Measurements from ENCODE around the gene CD33. TPM values are rescaled to one million over a fixed set of nuclear protein-coding genes. Genes with fewer than 3 reads are reported as not detected.

The CD33 gene
- total RNA-seq, 2 donors from 2014 or later: 1.9 to 2.5 TPM

GRCh38 chr19:51192689-51193088, 32.2 kb upstream of the CD33 start:
- H3K27me3 ChIP-seq (replicated peaks; ENCODE audit: insufficient read depth): no peaks in the 10 kb centered on the region
- 74% methylated on average over 9 of the region's 9 CpGs for WGBS
- no peaks in the 10 kb centered on the region for H3K4me1 ChIP-seq (replicated peaks)
- TF ChIP-seq POLR2AphosphoS5 (IDR thresholded peaks at IDR 0.05): no peak
- TF ChIP-seq CTCF (IDR thresholded peaks at IDR 0.05): no peak
- TF ChIP-seq POLR2A (IDR thresholded peaks at IDR 0.05): no peak
- no peak overlapping the region for H3K4me3 ChIP-seq
- no peak for DNase-seq (ENCODE audit: low spot score)
- no peak overlapping the region for H3K27ac ChIP-seq
- H3K9me3 ChIP-seq: no peaks in the 10 kb centered on the region
- intact Hi-C loops (cut with DNase I): no loop called here
- no peaks in the 10 kb centered on the region for H3K36me3 ChIP-seq

- no peak for DNase-seq (ENCODE audit: low spot score)
Measured at GRCh38 chr19:51194527-51195315, 30.2 kb upstream of the CD33 start.

GRCh38 chr19:51195316-51195586, 29.6 kb upstream of the CD33 start:
- Histone ChIP-seq H3K36me3 (no peaks in the 10 kb centered on the region), H3K27ac (no peak overlapping the region), H3K4me1 (replicated peaks) (no peaks in the 10 kb centered on the region), H3K27me3 (replicated peaks; ENCODE audit: insufficient read depth) (peaks cover 3% of the 10 kb centered on the region), H3K9me3 (no peaks in the 10 kb centered on the region), H3K4me3 (no peak overlapping the region)
- DNase-seq (ENCODE audit: low spot score): no peak
- 92% methylated on average over 9 of the region's 9 CpGs for WGBS
- TF ChIP-seq POLR2A (IDR thresholded peaks at IDR 0.05): no peak
- intact Hi-C loops (cut with DNase I): no loop called here

More at GRCh38 chr19:51194527-51195315, 30.2 kb upstream of the CD33 start:
- Histone ChIP-seq H3K27ac (no peak overlapping the region), H3K27me3 (replicated peaks; ENCODE audit: insufficient read depth) (peaks cover 3% of the 10 kb centered on the region), H3K36me3 (no peaks in the 10 kb centered on the region), H3K9me3 (no peaks in the 10 kb centered on the region), H3K4me3 (no peak overlapping the region), H3K4me1 (replicated peaks) (no peaks in the 10 kb centered on the region)
- intact Hi-C loops (cut with DNase I): no loop called here
- WGBS: 50% methylated on average over 21 of the region's 21 CpGs
- no peak for TF ChIP-seq POLR2A (IDR thresholded peaks at IDR 0.05)
- no peak for TF ChIP-seq CTCF (IDR thresholded peaks at IDR 0.05)
- no peak for TF ChIP-seq POLR2AphosphoS5 (IDR thresholded peaks at IDR 0.05)

GRCh38 chr19:51195616-51196015, 29.3 kb upstream of the CD33 start:
- intact Hi-C loops (cut with DNase I): no loop called here

GRCh38 chr19:51196181-51196580, 28.7 kb upstream of the CD33 start:
- TF ChIP-seq CTCF (IDR thresholded peaks at IDR 0.05): no peak
- TF ChIP-seq POLR2A (IDR thresholded peaks at IDR 0.05): no peak
- no peak for TF ChIP-seq POLR2AphosphoS5 (IDR thresholded peaks at IDR 0.05)
- Histone ChIP-seq H3K36me3 (no peaks in the 10 kb centered on the region), H3K27ac (no peak overlapping the region), H3K4me1 (replicated peaks) (no peaks in the 10 kb centered on the region), H3K4me3 (no peak overlapping the region), H3K9me3 (no peaks in the 10 kb centered on the region), H3K27me3 (replicated peaks; ENCODE audit: insufficient read depth) (peaks cover 3% of the 10 kb centered on the region)
- no peak for DNase-seq (ENCODE audit: low spot score)
- 62% methylated on average over 5 of the region's 5 CpGs for WGBS
- intact Hi-C loops (cut with DNase I): no loop called here

More at GRCh38 chr19:51195616-51196015, 29.3 kb upstream of the CD33 start:
- Histone ChIP-seq H3K27me3 (replicated peaks; ENCODE audit: insufficient read depth) (peaks cover 3% of the 10 kb centered on the region), H3K4me1 (replicated peaks) (no peaks in the 10 kb centered on the region), H3K36me3 (no peaks in the 10 kb centered on the region), H3K27ac (no peak overlapping the region), H3K4me3 (no peak overlapping the region), H3K9me3 (no peaks in the 10 kb centered on the region)
- TF ChIP-seq POLR2A (IDR thresholded peaks at IDR 0.05) (no peak), CTCF (IDR thresholded peaks at IDR 0.05) (no peak), POLR2AphosphoS5 (IDR thresholded peaks at IDR 0.05) (no peak)
- no peak for DNase-seq (ENCODE audit: low spot score)
- WGBS: 84% methylated on average over 10 of the region's 10 CpGs

Data from prostate gland (tissue), 2 donors.